Parathyroid adenoma (tissue), 2 donors: Measurements from ENCODE around the gene SSU72.
"Not testable (repeated sequence)": the region's sequence is repeated elsewhere in the genome, so short reads cannot be mapped to it uniquely, and the experiment has no call there.

Experiments used
- H2AFZ ChIP-seq: fragments of 300-600 bp; sonication (generic); one replicate; pipeline ENCODE4 v1.7.0; 2017; ENCODE audit warnings: antibody characterized with exemption, mild to moderate bottlenecking
- H3K27ac ChIP-seq: fragments of 300-600 bp; sonication (generic); one replicate; pipeline ENCODE4 v1.7.0; 2017
- H3K27me3 ChIP-seq: fragments of 300-600 bp; sonication (generic); one replicate; pipeline ENCODE4 v1.7.0; 2017; ENCODE audit warnings: low read length; ENCODE audit not compliant: control insufficient read depth, insufficient read depth
- H3K36me3 ChIP-seq: fragments of 300-600 bp; sonication (generic); one replicate; pipeline ENCODE4 v1.7.0; 2017; ENCODE audit warnings: low read length; ENCODE audit not compliant: control insufficient read depth, insufficient read depth
- H3K4me1 ChIP-seq: fragments of 300-600 bp; sonication (generic); one replicate; pipeline ENCODE4 v1.7.0; 2017; ENCODE audit warnings: control low read depth
- H3K4me2 ChIP-seq: fragments of 300-600 bp; sonication (generic); one replicate; pipeline ENCODE4 v1.7.0; 2017; ENCODE audit warnings: low read length
- H3K4me3 ChIP-seq: fragments of 300-600 bp; sonication (generic); one replicate; pipeline ENCODE4 v1.7.0; 2017; ENCODE audit warnings: low read depth, low read length
- H3K79me2 ChIP-seq: fragments of 300-600 bp; sonication (generic); one replicate; pipeline ENCODE4 v1.7.0; 2017; ENCODE audit warnings: control low read depth
- H3K9ac ChIP-seq: fragments of 300-600 bp; sonication (generic); one replicate; pipeline ENCODE4 v1.7.0; 2017; ENCODE audit warnings: mild to moderate bottlenecking
- H3K9me3 ChIP-seq: fragments of 300-600 bp; sonication (generic); one replicate; pipeline ENCODE4 v1.7.0; 2017; ENCODE audit warnings: low read length; ENCODE audit not compliant: control insufficient read depth
- TF ChIP-seq, protein P1 (sequence below): fragments of 300-600 bp; sonication (generic); IDR thresholded peaks from one replicate; pipeline ENCODE4 v1.7.0; 2017; ENCODE audit warnings: antibody characterized with exemption, mild to moderate bottlenecking
- donor health status: primary hyperparathyroidism.

The SSU72 gene

DNA sequence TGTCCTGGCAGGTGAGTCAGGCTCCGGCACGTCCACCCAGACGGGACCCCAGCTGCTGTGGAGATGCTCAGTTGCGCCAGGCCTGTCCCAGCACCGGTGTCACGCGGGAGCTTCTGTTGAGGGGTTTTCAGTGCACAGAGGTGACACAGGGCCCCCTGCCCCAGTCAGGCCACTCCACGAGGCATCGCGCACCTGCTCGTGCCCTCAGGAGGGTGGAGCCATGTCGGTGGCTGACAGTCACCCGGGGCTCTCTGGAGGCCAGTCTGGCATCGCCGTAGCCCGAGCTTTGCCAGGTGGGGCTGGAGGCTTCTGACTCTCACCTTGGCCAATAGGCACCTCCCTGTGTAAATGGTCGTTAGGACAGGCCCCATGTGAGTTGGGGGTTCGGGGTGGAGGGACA is 45.3 kb downstream of the SSU72 start:
- Histone ChIP-seq H3K27me3 (no peaks in the 10 kb centered on the region), H3K36me3 (no peaks in the 10 kb centered on the region), H3K9ac (no peak overlapping the region), H3K9me3 (no peaks in the 10 kb centered on the region), H2AFZ (no peak overlapping the region), H3K4me1 (no peaks in the 10 kb centered on the region), H3K79me2 (no peaks in the 10 kb centered on the region), H3K4me3 (no peak overlapping the region), H3K27ac (no peak overlapping the region), H3K4me2 (no peak overlapping the region)
- TF ChIP-seq, protein P1, sequence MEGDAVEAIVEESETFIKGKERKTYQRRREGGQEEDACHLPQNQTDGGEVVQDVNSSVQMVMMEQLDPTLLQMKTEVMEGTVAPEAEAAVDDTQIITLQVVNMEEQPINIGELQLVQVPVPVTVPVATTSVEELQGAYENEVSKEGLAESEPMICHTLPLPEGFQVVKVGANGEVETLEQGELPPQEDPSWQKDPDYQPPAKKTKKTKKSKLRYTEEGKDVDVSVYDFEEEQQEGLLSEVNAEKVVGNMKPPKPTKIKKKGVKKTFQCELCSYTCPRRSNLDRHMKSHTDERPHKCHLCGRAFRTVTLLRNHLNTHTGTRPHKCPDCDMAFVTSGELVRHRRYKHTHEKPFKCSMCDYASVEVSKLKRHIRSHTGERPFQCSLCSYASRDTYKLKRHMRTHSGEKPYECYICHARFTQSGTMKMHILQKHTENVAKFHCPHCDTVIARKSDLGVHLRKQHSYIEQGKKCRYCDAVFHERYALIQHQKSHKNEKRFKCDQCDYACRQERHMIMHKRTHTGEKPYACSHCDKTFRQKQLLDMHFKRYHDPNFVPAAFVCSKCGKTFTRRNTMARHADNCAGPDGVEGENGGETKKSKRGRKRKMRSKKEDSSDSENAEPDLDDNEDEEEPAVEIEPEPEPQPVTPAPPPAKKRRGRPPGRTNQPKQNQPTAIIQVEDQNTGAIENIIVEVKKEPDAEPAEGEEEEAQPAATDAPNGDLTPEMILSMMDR, result no peak

DNA sequence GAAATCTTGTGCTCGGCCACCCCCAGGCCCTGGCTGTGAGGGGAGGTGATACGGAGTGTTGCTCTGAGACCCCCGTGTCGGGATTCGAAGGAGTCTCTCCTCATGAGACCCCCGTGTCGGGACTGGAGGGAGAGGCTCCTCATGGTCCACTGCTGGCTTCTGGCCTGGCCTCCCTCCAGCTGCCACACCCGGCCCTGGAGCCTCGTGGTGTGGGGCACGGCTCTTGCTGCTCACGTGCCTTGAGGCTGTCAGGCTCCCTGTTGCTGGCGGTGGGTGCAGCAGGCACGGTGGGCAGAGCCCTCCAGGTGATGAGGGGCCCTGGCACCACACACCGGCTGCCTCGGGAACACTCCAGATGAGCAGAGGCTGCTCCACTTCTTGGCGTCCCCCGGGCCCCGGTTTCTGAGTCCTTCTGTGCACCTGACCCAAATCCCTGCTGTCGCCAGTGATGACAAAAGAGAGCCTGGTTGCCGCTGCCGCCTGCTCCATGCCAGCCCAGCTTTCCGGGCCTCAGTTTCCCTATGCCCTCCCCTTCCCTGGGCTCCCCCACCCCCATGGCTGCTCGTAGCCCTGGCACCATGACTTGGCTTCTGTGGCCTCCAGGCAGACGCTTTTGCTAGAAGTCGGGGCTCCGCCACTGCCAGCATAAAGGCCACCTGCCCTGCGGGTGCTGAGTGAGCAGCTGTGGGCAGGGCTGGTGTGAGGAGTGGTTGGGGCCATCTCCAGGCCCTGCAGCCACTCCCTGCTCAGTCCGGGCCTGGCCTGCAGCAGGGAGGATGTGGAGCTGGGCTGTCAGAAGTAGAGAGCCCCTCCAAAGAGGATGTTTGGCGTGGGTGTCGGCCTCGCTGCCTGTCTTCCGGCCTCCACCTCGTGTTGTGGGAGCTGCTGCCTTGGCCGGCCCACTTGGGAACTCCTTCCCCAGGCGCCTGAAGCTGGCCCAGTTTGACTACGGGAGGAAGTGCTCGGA is 46.1 kb downstream of the SSU72 start:
- Histone ChIP-seq H3K4me2 (no peak overlapping the region), H3K27ac (no peak overlapping the region), H3K4me1 (no peaks in the 10 kb centered on the region), H3K4me3 (no peak overlapping the region), H3K36me3 (no peaks in the 10 kb centered on the region), H3K27me3 (no peaks in the 10 kb centered on the region), H3K79me2 (no peaks in the 10 kb centered on the region), H3K9me3 (no peaks in the 10 kb centered on the region), H2AFZ (no peak overlapping the region), H3K9ac (no peak overlapping the region)
- TF ChIP-seq, protein P1, result no peak

DNA sequence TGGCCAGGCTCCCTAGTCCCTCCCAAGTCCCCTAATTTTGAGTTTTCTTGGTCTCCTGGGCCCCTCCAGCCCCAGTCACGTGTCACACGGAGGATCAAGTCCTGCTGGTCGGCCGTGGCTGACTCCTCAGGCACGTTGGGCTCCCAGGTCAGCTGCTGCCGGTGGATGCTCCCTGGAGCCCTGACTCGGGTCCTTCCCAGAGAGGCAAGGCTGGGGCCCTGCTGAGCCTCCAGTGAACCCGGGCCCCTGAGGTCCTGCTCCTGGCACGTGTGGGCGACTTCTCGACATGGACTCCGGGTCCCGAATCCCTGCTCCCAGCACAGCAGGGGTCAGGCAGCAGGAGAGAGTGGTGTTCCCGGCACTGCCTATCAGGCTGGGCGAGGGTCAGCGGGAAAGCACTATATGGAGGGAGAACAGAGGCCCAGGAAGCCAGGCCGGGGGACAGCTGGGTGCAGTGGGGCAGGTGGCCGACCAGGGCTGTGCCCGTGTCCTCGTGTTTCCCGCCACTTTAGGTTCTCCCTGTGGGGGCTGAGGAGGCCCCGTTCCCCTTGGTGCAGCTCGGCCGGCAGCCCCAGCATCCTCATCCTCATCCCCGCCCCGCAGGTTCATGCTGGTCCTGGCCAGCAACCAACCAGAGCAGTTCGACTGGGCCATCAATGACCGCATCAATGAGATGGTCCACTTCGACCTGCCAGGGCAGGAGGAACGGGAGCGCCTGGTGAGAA is 47.4 kb downstream of the SSU72 start:
- no peaks in the 10 kb centered on the region for H3K4me1 ChIP-seq
- no peak overlapping the region for H3K9ac ChIP-seq
- H3K79me2 ChIP-seq, result no peaks in the 10 kb centered on the region
- TF ChIP-seq, protein P1, result no peak
- no peak overlapping the region for H2AFZ ChIP-seq
- H3K27me3 ChIP-seq, result no peaks in the 10 kb centered on the region
- no peaks in the 10 kb centered on the region for H3K9me3 ChIP-seq
- no peak overlapping the region for H3K4me3 ChIP-seq
- no peak overlapping the region for H3K4me2 ChIP-seq
- no peak overlapping the region for H3K27ac ChIP-seq
- H3K36me3 ChIP-seq, result no peaks in the 10 kb centered on the region

DNA sequence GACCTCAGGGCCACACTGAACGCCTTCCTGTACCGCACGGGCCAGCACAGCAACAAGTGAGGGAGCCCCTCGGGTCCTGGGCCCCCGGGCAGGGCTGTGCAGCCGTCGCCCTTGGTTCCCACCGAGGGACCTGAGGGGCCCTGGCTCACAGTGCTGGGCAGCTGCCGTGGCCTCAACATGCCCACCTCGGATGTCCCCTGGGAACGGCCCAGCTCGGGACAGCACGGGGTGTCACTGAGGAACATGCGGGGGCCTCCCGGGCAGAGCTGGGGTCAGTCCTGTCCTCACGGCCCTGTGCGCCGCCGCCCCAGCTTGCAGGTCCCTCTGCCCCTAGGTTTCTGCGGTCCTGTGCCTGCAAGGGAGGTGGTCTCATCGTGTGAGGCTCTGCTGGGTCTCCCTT is 48.2 kb downstream of the SSU72 start:
- not testable (repeated sequence) for H2AFZ ChIP-seq, H3K9ac ChIP-seq, H3K4me3 ChIP-seq, H3K4me2 ChIP-seq, H3K27ac ChIP-seq, H3K27me3 ChIP-seq, H3K9me3 ChIP-seq, H3K36me3 ChIP-seq, H3K79me2 ChIP-seq, H3K4me1 ChIP-seq

DNA sequence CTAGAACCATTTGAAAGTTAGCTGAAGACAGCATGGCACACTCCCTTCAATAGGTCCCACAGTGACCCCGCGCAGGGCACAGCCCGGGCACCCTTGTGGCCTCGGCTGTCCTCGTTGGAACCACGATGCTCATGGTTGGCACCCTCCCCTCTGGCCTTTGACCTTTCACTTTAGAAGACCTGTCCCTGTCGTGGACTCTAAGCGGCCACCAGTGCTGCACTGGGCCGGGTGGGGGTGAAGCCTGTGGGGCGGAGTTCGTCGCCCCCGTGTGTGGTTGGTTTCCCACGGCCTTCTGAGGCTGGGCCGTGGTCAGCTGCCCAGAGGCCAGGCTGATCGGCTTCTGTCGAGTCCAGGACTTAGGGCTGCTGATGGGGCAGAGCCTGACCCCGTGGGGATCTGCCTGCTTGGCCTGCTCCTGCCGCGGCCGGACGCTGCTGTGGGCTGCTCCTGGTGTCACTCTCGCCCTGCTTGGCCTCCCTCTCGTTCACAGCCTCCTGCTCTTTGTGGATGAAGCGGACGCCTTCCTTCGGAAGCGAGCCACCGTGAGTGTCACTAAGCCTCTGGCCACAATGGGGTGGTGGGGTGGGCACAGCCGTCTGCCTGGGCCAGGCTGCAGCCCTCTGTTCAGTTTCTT is 49.8 kb downstream of the SSU72 start:
- not testable (repeated sequence) for H3K9me3 ChIP-seq, H3K27me3 ChIP-seq, H3K4me2 ChIP-seq, H3K27ac ChIP-seq, H2AFZ ChIP-seq, H3K4me1 ChIP-seq, H3K9ac ChIP-seq, H3K4me3 ChIP-seq, H3K79me2 ChIP-seq, H3K36me3 ChIP-seq

DNA sequence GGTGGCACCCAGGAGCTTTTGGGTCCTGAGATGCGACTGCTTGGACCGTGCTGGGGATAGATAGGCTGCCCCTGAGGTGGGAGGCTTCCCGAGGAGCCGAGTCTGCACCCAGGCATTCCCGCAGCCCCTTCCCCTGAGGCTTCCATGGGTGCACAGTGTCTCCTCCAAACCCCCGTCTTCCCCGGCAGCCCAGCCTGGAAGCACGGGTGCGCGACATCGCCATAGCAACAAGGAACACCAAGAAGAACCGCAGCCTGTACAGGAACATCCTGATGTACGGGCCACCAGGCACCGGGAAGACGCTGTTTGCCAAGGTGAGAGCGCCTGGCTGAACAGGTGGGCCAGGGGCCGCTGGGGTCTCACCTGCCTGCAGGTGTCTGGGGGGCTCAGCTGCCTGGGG is 51.0 kb downstream of the SSU72 start:
- H3K27ac ChIP-seq, H3K4me1 ChIP-seq, H2AFZ ChIP-seq, H3K4me2 ChIP-seq, H3K9me3 ChIP-seq, H3K27me3 ChIP-seq, H3K4me3 ChIP-seq, H3K79me2 ChIP-seq, H3K9ac ChIP-seq, H3K36me3 ChIP-seq: not testable (repeated sequence)

DNA sequence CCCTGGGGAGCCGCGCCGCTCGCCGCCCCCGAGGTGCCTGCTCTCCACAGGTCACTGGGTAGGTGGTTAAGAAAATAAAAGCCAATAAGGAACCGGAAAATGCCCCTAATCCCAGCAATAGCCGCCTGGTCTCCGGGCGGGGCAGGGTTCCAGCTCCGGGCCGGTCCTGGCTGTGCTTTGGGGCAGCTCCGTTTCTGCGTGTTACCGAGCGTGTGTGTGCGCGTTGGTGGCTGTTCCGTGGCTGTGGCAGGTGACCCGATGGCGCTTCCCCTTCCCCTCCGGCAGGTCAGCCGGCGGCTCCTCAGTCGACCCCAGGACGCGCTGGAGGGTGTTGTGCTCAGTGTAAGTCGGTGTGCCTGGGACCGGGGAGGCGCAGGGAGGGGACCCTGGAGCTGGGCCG is 51.4 kb downstream of the SSU72 start:
- H3K27me3 ChIP-seq, H3K79me2 ChIP-seq, H3K9me3 ChIP-seq, H3K4me2 ChIP-seq, H2AFZ ChIP-seq, H3K36me3 ChIP-seq, H3K27ac ChIP-seq, H3K9ac ChIP-seq, H3K4me1 ChIP-seq, H3K4me3 ChIP-seq: not testable (repeated sequence)

DNA sequence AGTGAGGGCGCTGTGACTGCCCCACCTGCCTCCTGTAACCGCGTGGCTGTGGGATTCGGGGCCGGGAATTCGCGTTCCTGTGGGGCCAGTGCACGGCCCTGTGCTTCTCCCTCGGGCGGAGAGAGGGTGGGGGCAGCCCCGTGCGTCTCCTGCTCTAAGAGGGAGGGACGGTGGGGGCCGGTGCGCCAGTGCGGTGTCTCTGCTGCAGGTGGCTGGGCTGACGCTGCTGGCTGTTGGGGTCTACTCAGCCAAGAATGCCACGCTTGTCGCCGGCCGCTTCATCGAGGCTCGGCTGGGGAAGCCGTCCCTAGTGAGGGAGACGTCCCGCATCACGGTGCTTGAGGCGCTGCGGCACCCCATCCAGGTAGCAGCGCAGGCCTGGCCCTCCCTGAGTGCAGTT is 52.1 kb downstream of the SSU72 start:
- H3K9ac ChIP-seq, H2AFZ ChIP-seq, H3K36me3 ChIP-seq, H3K27me3 ChIP-seq, H3K27ac ChIP-seq, H3K9me3 ChIP-seq, H3K4me3 ChIP-seq, H3K79me2 ChIP-seq, H3K4me2 ChIP-seq, H3K4me1 ChIP-seq: not testable (repeated sequence)
